Measurements from ENCODE around the gene ZNF253. TPM values are rescaled to one million over a fixed set of nuclear protein-coding genes. Genes with fewer than 3 reads are reported as not detected.

ZNF253 gene
- polyA plus RNA-seq, 1 donor (not counting 4 experiments of a cell fraction or from before 2014, with no cell fraction given) = 2.3 TPM

DNA sequence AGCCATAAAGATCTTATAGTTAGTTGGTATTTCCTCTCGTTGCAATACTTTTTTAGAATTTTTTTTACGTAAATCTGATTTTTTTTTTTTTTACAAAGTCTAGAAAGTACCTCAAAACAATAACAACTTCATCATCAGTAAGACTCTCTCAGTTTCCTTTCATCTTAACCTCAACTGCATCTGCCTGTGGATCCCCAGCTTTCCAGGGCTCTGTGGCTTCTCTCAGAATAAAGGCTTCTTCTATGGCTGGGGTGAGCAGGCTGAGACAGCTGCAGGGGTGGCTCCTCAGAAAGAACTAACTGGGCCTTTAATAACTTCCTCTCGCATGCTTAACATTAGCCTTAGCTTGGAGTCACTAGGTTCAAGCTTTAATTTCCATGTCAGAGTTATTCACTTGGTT lies 48.3 kb upstream of the ZNF253 start:
- DNase-seq (ENCODE audit: low read depth, low spot score) (no peak), FAIRE-seq (no peak)
- no peak overlapping the region for H3K4me2 ChIP-seq (ENCODE audit: control insufficient read depth, extremely low read depth, insufficient read depth, low read depth, low read length)
- no peaks in the 10 kb centered on the region for H3K27me3 ChIP-seq (ENCODE audit: control insufficient read depth, extremely low read depth, insufficient read depth, low read length)
- H4K20me1 ChIP-seq (ENCODE audit: control insufficient read depth, extremely low read depth, insufficient read depth, low read length) = no peaks in the 10 kb centered on the region
- H3K9me3 ChIP-seq (ENCODE audit: control insufficient read depth, low read depth, low read length) = peaks cover 5% of the 10 kb centered on the region
- H3K79me2 ChIP-seq (ENCODE audit: control insufficient read depth, insufficient read depth, low read length) = peaks cover 53% of the 10 kb centered on the region
- no peaks in the 10 kb centered on the region for H3K9me1 ChIP-seq (ENCODE audit: control insufficient read depth, extremely low read depth, insufficient read depth, low read length)
- TF ChIP-seq CTCF (optimal IDR thresholded peaks at IDR 0.05 in 1 of 3, IDR thresholded peaks at IDR 0.05 in 1 of 3, conservative IDR thresholded peaks at IDR 0.05 in 1 of 3; ENCODE audit: extremely low read depth in 1 of 3, insufficient read depth in 2 of 3, low read length in 3 of 3) = no peak
- no peak for TF ChIP-seq EZH2 (IDR thresholded peaks at IDR 0.05; ENCODE audit: low read length)
- dilution Hi-C loops (cut with MboI; ENCODE audit: extremely low pct_ligation_motif_present, low sequenced_read_pairs) = no loop called here
- no peak overlapping the region for H3K4me3 ChIP-seq (ENCODE audit: control insufficient read depth in 2 of 3, extremely low read depth in 1 of 3, insufficient read depth in 2 of 3, low read depth in 1 of 3, low read length in 3 of 3)
- H2AFZ ChIP-seq (ENCODE audit: control insufficient read depth, low read length) = no peak overlapping the region
- no peak overlapping the region for H3K27ac ChIP-seq (ENCODE audit: control insufficient read depth, insufficient read depth, low read length)
- H3K36me3 ChIP-seq (ENCODE audit: control insufficient read depth in 2 of 2, extremely low read depth in 1 of 2, insufficient read depth in 2 of 2, low read length in 2 of 2) = peaks cover 0 to 6% of the 10 kb centered on the region in 2 experiments
- H3K4me1 ChIP-seq (ENCODE audit: control insufficient read depth, extremely low read depth, insufficient read depth, low read length) = no peaks in the 10 kb centered on the region
- no peak overlapping the region for H3K9ac ChIP-seq (ENCODE audit: control insufficient read depth, extremely low read depth, insufficient read depth, low read length)

- H3K9me3 ChIP-seq (ENCODE audit: control insufficient read depth, low read depth, low read length) = peaks cover 5% of the 10 kb centered on the region
- H4K20me1 ChIP-seq (ENCODE audit: control insufficient read depth, extremely low read depth, insufficient read depth, low read length) = no peaks in the 10 kb centered on the region
- TF ChIP-seq CTCF (optimal IDR thresholded peaks at IDR 0.05 in 1 of 3, IDR thresholded peaks at IDR 0.05 in 1 of 3, conservative IDR thresholded peaks at IDR 0.05 in 1 of 3; ENCODE audit: extremely low read depth in 1 of 3, insufficient read depth in 2 of 3, low read length in 3 of 3) (no peak), EZH2 (IDR thresholded peaks at IDR 0.05; ENCODE audit: low read length) (no peak)
- peak overlapping the region; percentile 91 for H3K9ac ChIP-seq (ENCODE audit: control insufficient read depth, extremely low read depth, insufficient read depth, low read length)
- peaks cover 0 to 6% of the 10 kb centered on the region in 2 experiments for H3K36me3 ChIP-seq (ENCODE audit: control insufficient read depth in 2 of 2, extremely low read depth in 1 of 2, insufficient read depth in 2 of 2, low read length in 2 of 2)
- H2AFZ ChIP-seq (ENCODE audit: control insufficient read depth, low read length) = peak overlapping the region; percentile 99
- no peak for DNase-seq (ENCODE audit: low read depth, low spot score)
- H3K27ac ChIP-seq (ENCODE audit: control insufficient read depth, insufficient read depth, low read length) = peak overlapping the region; percentile 91
- peak overlapping the region; percentile 81 for H3K4me2 ChIP-seq (ENCODE audit: control insufficient read depth, extremely low read depth, insufficient read depth, low read depth, low read length)
- dilution Hi-C loops (cut with MboI; ENCODE audit: extremely low pct_ligation_motif_present, low sequenced_read_pairs) = no loop called here
- H3K27me3 ChIP-seq (ENCODE audit: control insufficient read depth, extremely low read depth, insufficient read depth, low read length) = no peaks in the 10 kb centered on the region
- H3K79me2 ChIP-seq (ENCODE audit: control insufficient read depth, insufficient read depth, low read length) = peaks cover 34% of the 10 kb centered on the region
- no peaks in the 10 kb centered on the region for H3K4me1 ChIP-seq (ENCODE audit: control insufficient read depth, extremely low read depth, insufficient read depth, low read length)
- H3K9me1 ChIP-seq (ENCODE audit: control insufficient read depth, extremely low read depth, insufficient read depth, low read length) = no peaks in the 10 kb centered on the region
- FAIRE-seq = no peak
- H3K4me3 ChIP-seq (ENCODE audit: control insufficient read depth in 2 of 3, extremely low read depth in 1 of 3, insufficient read depth in 2 of 3, low read depth in 1 of 3, low read length in 3 of 3) = peak overlapping the region; percentile 55 to 93 (median 92)
Measured at GRCh38 chr19:19820774-19821320, 44.8 kb upstream of the ZNF253 start.
